Measurements from ENCODE around the gene GUCA2B. TPM values are rescaled to one million over a fixed set of nuclear protein-coding genes. Genes with fewer than 3 reads are reported as not detected.

Gene GUCA2B
- total RNA-seq, 1 donor from 2014 or later, result not detected

- no peak overlapping the region for H3K27ac ChIP-seq
- TF ChIP-seq POLR2AphosphoS5 (IDR thresholded peaks at IDR 0.05; ENCODE audit: insufficient read depth in 1 of 2, low read depth in 1 of 2) (no peak), CTCF (IDR thresholded peaks at IDR 0.05) (no peak), POLR2A (IDR thresholded peaks at IDR 0.05) (no peak)
- peaks cover 34% of the 10 kb centered on the region for H3K4me1 ChIP-seq
- no peaks in the 10 kb centered on the region for H3K9me3 ChIP-seq
- no peaks in the 10 kb centered on the region for H3K27me3 ChIP-seq
- H3K36me3 ChIP-seq, result peaks cover 0 to 5% of the 10 kb centered on the region in 2 donors
- DNase-seq (ENCODE audit: extremely low spot score in 2 of 2), result no peak
- intact Hi-C loops (cut with DNase I), result no loop called here
- no peak overlapping the region for H3K4me3 ChIP-seq
Measured at GRCh38 chr1:42181687-42182086, 28.5 kb downstream of the GUCA2B start.

- Histone ChIP-seq H3K36me3 (peaks cover 0 to 9% of the 10 kb centered on the region in 2 donors), H3K27me3 (no peaks in the 10 kb centered on the region), H3K9me3 (no peaks in the 10 kb centered on the region), H3K4me1 (peaks cover 17% of the 10 kb centered on the region), H3K27ac (no peak overlapping the region), H3K4me3 (no peak overlapping the region)
- TF ChIP-seq POLR2AphosphoS5 (IDR thresholded peaks at IDR 0.05; ENCODE audit: insufficient read depth in 1 of 2, low read depth in 1 of 2) (no peak), POLR2A (IDR thresholded peaks at IDR 0.05) (no peak), CTCF (IDR thresholded peaks at IDR 0.05) (no peak)
- intact Hi-C loops (cut with DNase I), result no loop called here
- no peak for DNase-seq (ENCODE audit: extremely low spot score in 2 of 2)
Measured at GRCh38 chr1:42183210-42183956, 30.2 kb downstream of the GUCA2B start.

GRCh38 chr1:42183957-42184268 is 30.7 kb downstream of the GUCA2B start:
- H3K9me3 ChIP-seq, result no peaks in the 10 kb centered on the region
- H3K27me3 ChIP-seq, result no peaks in the 10 kb centered on the region
- TF ChIP-seq CTCF (IDR thresholded peaks at IDR 0.05), result no peak
- no peak for TF ChIP-seq POLR2A (IDR thresholded peaks at IDR 0.05)
- TF ChIP-seq POLR2AphosphoS5 (IDR thresholded peaks at IDR 0.05; ENCODE audit: insufficient read depth in 1 of 2, low read depth in 1 of 2), result no peak
- H3K4me1 ChIP-seq, result peaks cover 12% of the 10 kb centered on the region
- H3K27ac ChIP-seq, result no peak overlapping the region
- DNase-seq (ENCODE audit: extremely low spot score in 2 of 2), result no peak
- no peak overlapping the region for H3K4me3 ChIP-seq
- intact Hi-C loops (cut with DNase I), result no loop called here
- peaks cover 0 to 13% of the 10 kb centered on the region in 2 donors for H3K36me3 ChIP-seq

GRCh38 chr1:42184616-42185015 is 31.4 kb downstream of the GUCA2B start:
- no peak overlapping the region for H3K4me3 ChIP-seq
- peaks cover 6% of the 10 kb centered on the region for H3K4me1 ChIP-seq
- no peak for DNase-seq (ENCODE audit: extremely low spot score in 2 of 2)
- peaks cover 0 to 14% of the 10 kb centered on the region in 2 donors for H3K36me3 ChIP-seq
- TF ChIP-seq POLR2A (IDR thresholded peaks at IDR 0.05), result no peak
- no peak for TF ChIP-seq CTCF (IDR thresholded peaks at IDR 0.05)
- no peak overlapping the region for H3K27ac ChIP-seq
- no peaks in the 10 kb centered on the region for H3K9me3 ChIP-seq
- no peaks in the 10 kb centered on the region for H3K27me3 ChIP-seq
- intact Hi-C loops (cut with DNase I), result no loop called here

- H3K4me3 ChIP-seq, result no peak overlapping the region
- no peak for DNase-seq (ENCODE audit: extremely low spot score in 2 of 2)
- H3K27ac ChIP-seq, result no peak overlapping the region
- no peaks in the 10 kb centered on the region for H3K9me3 ChIP-seq
- H3K27me3 ChIP-seq, result no peaks in the 10 kb centered on the region
- TF ChIP-seq POLR2A (IDR thresholded peaks at IDR 0.05) (no peak), POLR2AphosphoS5 (IDR thresholded peaks at IDR 0.05; ENCODE audit: insufficient read depth in 1 of 2, low read depth in 1 of 2) (no peak), CTCF (IDR thresholded peaks at IDR 0.05) (no peak)
- H3K36me3 ChIP-seq, result peaks cover 0 to 17% of the 10 kb centered on the region in 2 donors
- H3K4me1 ChIP-seq, result peaks cover 8% of the 10 kb centered on the region
- intact Hi-C loops (cut with DNase I), result no loop called here
Measured at GRCh38 chr1:42186152-42186551, 32.9 kb downstream of the GUCA2B start.

Data from vagina (tissue), 2 donors.